RWPE2 (cell line): ENCODE results near the gene SNX20.

Source experiments
- ATAC-seq: fragments of 200-7000 bp; cut with Tn5 transposase; 3 replicates; pipeline ENCODE4 v1.9.1; 2021; ENCODE audit warnings: low read depth
- DNase-seq: peaks from one replicate; pipeline ENCODE4 v3.0.0-alpha.2; 2020; ENCODE audit warnings: low spot score
- H3K27ac ChIP-seq: fragments of 450-650 bp; 2 replicates; pipeline ENCODE4 v1.5.1; 2017; ENCODE audit warnings: mild to moderate bottlenecking; ENCODE audit not compliant: poor library complexity, severe bottlenecking
- H3K27me3 ChIP-seq: fragments of 250-450 bp; sonication (Bioruptor Pico); 2 replicates; pipeline ENCODE4 v1.5.1; 2021; ENCODE audit warnings: mild to moderate bottlenecking, moderate library complexity; ENCODE audit not compliant: insufficient read depth, poor library complexity, severe bottlenecking
- H3K36me3 ChIP-seq: fragments of 250-450 bp; sonication (Bioruptor Pico); 2 replicates; pipeline ENCODE4 v1.5.1; 2020; ENCODE audit warnings: low read depth, mild to moderate bottlenecking, moderate library complexity
- H3K4me1 ChIP-seq: fragments of 250-450 bp; sonication (Bioruptor Pico); 2 replicates; pipeline ENCODE4 v1.5.1; 2021; ENCODE audit warnings: mild to moderate bottlenecking, moderate library complexity; ENCODE audit not compliant: insufficient read depth, poor library complexity, severe bottlenecking
- H3K4me3 ChIP-seq: fragments of 250-450 bp; sonication (Bioruptor Pico); 2 replicates; pipeline ENCODE4 v1.5.1; 2021; ENCODE audit warnings: mild to moderate bottlenecking, moderate library complexity; ENCODE audit not compliant: severe bottlenecking
- H3K9me3 ChIP-seq: fragments of 250-450 bp; sonication (Bioruptor Pico); 2 replicates; pipeline ENCODE4 v1.5.1; 2021; ENCODE audit warnings: mild to moderate bottlenecking, moderate library complexity; ENCODE audit not compliant: severe bottlenecking
- CTCF ChIP-seq: fragments of 450-650 bp; IDR thresholded peaks from one replicate; pipeline ENCODE4 v1.5.1; 2017; ENCODE audit warnings: mild to moderate bottlenecking, moderate library complexity; ENCODE audit not compliant: poor library complexity, severe bottlenecking

SNX20 gene

DNA sequence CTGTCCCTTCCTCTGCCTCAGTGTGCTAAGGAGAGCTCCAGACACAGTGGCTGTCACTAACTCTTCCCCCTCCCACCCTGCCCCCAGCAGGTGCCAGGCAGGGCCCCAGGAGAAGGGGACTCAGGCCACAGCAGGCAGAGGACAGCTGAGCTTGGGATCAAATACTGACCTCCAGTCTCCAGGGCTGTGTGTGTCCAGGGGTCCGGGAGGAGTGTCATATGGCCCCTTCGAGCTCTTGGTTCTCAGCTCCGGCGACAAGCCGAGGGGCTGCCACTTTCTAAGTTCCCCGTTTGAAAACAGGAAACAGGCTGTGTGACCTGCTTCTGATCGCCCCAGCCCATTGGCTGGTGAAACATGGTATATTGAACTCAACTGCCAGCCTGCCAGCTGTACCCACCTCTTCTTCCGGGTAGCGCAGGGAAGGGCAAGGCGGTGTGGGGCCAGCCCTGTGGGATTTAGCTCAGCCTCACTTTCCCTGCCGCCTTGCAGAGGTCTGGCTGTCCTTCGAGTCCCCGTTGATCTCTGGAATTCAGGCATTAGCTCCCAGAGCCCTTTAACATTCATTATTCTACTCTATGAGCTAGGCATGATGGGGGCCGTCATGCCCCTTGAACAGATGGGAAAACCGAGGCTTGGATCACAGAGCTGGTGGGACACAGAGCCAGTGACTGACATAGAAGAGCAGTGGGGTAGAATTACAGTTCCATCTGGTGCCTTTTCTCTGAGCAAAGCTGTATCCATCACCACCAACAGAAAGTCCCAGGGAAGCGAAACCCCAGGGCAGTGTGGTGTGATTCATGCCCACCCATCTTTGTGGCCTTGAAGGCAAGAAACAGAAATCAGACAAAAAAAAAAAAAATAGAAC, at the start of gene SNX20:
Gene SNX20 (minus strand): TSS at position 292 of the 865 bp plus-strand sequence. CDS start 3,786 bp downstream, outside the sequence.
- Histone ChIP-seq H3K9me3 (no peaks in the 10 kb centered on the region), H3K4me1 (no peaks in the 10 kb centered on the region), H3K36me3 (no peaks in the 10 kb centered on the region), H3K27me3 (no peaks in the 10 kb centered on the region), H3K4me3 (no peak within 1 kb of the TSS), H3K27ac (no peak within 1 kb of the TSS)
- TF ChIP-seq CTCF: no peak
- DNase-seq: peak; percentile 23
- ATAC-seq: no peak

GRCh38 chr16:50724306-50724705, 43.2 kb upstream of the SNX20 start:
- Histone ChIP-seq H3K4me3 (no peak overlapping the region), H3K27me3 (no peaks in the 10 kb centered on the region), H3K4me1 (peaks cover 6% of the 10 kb centered on the region), H3K36me3 (no peaks in the 10 kb centered on the region), H3K9me3 (no peaks in the 10 kb centered on the region), H3K27ac (no peak overlapping the region)
- DNase-seq (no peak), ATAC-seq (no peak)
- no peak for TF ChIP-seq CTCF

- Histone ChIP-seq H3K4me1 (peaks cover 9% of the 10 kb centered on the region), H3K27ac (no peak overlapping the region), H3K9me3 (no peaks in the 10 kb centered on the region), H3K36me3 (no peaks in the 10 kb centered on the region), H3K4me3 (no peak overlapping the region), H3K27me3 (no peaks in the 10 kb centered on the region)
- DNase-seq (no peak), ATAC-seq (no peak)
- no peak for TF ChIP-seq CTCF
Measured at GRCh38 chr16:50722960-50723359, 41.8 kb upstream of the SNX20 start.

DNA sequence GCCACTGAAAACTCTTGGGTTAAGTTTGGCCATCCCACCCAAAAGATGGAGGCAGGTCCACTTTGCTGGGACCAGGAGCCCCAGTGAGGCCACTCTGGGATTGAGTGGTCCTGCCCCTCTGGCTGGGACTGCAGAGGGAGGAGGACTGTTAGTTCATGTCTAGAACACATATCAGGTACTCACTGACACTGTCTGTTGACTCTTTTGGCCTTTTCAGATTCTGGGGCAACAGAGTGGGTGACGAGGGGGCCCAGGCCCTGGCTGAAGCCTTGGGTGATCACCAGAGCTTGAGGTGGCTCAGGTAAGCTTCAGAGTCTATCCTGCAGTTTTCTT, 41.3 kb upstream of the SNX20 start:
- DNase-seq: no peak
- Histone ChIP-seq H3K27me3 (no peaks in the 10 kb centered on the region), H3K27ac (no peak overlapping the region), H3K36me3 (no peaks in the 10 kb centered on the region), H3K9me3 (no peaks in the 10 kb centered on the region), H3K4me3 (no peak overlapping the region), H3K4me1 (peaks cover 9% of the 10 kb centered on the region)
- ATAC-seq: no peak
- TF ChIP-seq CTCF: no peak
